ENCODE results near the gene PI4KA.

DNA sequence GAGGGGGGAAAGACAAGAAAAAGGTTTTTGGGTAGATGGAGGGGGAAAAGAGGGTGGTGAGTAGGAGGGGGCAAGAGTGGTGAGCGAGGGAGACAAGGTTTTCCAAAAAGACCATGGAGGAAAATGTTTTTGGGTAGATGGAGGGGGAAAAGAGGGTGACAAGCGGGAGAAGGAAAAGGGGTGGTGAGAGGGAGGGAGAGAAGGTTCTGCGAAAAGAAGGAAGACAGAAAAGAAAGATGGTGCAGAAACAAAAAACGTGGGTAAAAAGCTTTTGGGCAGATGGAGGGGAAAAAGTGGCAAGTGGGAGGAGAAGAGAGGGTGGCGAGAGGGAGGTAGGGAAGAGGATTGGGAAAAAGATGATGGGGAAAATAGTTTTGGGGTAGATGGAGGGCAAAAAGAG lies 200.6 kb downstream of the PI4KA start:
- TF ChIP-seq CTCF (IDR thresholded peaks at IDR 0.05) (no peak), POLR2A (IDR thresholded peaks at IDR 0.05) (no peak), POLR2AphosphoS5 (IDR thresholded peaks at IDR 0.05) (no peak)

Measured in breast epithelium (tissue), 3 donors.